ENCODE data around the gene PTGR3. TPM values are rescaled to one million over a fixed set of nuclear protein-coding genes. Genes with fewer than 3 reads are reported as not detected.

PTGR3 gene
- total RNA-seq, 1 experiment from 2014 or later: 8.2 TPM

DNA sequence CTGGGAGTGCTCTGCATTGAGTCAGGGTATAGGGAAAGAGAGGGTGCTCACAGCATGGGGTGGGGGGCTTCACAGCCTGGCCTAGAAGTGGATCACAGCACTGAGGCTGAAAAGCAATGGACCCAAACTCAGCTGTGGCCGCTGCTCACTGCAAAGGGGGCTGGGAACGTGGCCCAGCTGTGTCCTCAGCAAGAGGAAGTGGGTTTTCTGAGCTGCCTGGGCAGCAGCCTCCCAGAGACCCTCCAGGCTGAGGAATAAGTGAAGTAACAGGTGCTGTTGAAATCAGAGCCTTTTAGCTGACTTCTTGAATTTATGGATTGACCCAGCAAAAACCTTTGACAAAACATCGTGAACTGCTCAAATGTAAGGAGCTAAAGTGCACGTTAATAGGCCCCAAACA lies 35.2 kb downstream of the PTGR3 start:
- Histone ChIP-seq H3K27ac (ENCODE audit: low read length) (no peak overlapping the region), H3K4me2 (ENCODE audit: low read length) (no peak overlapping the region), H4K20me1 (ENCODE audit: low read length) (no peaks in the 10 kb centered on the region), H3K9me3 (ENCODE audit: low read length) (no peaks in the 10 kb centered on the region), H3K36me3 (ENCODE audit: low read depth, low read length) (no peaks in the 10 kb centered on the region), H3K9ac (ENCODE audit: low read length) (no peak overlapping the region), H3K9me2 (replicated peaks; ENCODE audit: low read length) (no peaks in the 10 kb centered on the region), H3K27me3 (ENCODE audit: low read length) (no peaks in the 10 kb centered on the region), H2AFZ (ENCODE audit: low read length) (no peak overlapping the region), H3K4me3 (ENCODE audit: low read length) (no peak overlapping the region), H3K4me1 (ENCODE audit: insufficient read depth, low read length) (no peaks in the 10 kb centered on the region), H3F3A (ENCODE audit: low read length, unreplicated experiment) (no peaks in the 10 kb centered on the region), H3K79me2 (ENCODE audit: low read length) (no peaks in the 10 kb centered on the region)
- ATAC-seq (no peak), DNase-seq (no peak)
- intact Hi-C loops (cut with micrococcal nuclease): no loop called here
- ChIA-PET POLR2A (ENCODE audit: unreplicated experiment) (no interaction called here), CTCF (no interaction called here)
- TF ChIP-seq, protein P1, sequence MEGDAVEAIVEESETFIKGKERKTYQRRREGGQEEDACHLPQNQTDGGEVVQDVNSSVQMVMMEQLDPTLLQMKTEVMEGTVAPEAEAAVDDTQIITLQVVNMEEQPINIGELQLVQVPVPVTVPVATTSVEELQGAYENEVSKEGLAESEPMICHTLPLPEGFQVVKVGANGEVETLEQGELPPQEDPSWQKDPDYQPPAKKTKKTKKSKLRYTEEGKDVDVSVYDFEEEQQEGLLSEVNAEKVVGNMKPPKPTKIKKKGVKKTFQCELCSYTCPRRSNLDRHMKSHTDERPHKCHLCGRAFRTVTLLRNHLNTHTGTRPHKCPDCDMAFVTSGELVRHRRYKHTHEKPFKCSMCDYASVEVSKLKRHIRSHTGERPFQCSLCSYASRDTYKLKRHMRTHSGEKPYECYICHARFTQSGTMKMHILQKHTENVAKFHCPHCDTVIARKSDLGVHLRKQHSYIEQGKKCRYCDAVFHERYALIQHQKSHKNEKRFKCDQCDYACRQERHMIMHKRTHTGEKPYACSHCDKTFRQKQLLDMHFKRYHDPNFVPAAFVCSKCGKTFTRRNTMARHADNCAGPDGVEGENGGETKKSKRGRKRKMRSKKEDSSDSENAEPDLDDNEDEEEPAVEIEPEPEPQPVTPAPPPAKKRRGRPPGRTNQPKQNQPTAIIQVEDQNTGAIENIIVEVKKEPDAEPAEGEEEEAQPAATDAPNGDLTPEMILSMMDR (conservative IDR thresholded peaks at IDR 0.05; ENCODE audit: low read depth, low read length): no peak
- TF ChIP-seq EZH2 (IDR thresholded peaks at IDR 0.05; ENCODE audit: low read length, unreplicated experiment): no peak
- no peak for TF ChIP-seq EZH2phosphoT487 (IDR thresholded peaks at IDR 0.05; ENCODE audit: borderline replicate concordance, low read length)
- BruUV-seq (replicated peaks): no TSS peak

GRCh38 chr18:75173125-75173432 lies 35.9 kb downstream of the PTGR3 start:
- CTCF ChIA-PET: no interaction called here
- Histone ChIP-seq H3K4me1 (ENCODE audit: insufficient read depth, low read length) (no peaks in the 10 kb centered on the region), H3K36me3 (ENCODE audit: low read depth, low read length) (no peaks in the 10 kb centered on the region), H2AFZ (ENCODE audit: low read length) (no peak overlapping the region), H3K4me2 (ENCODE audit: low read length) (no peak overlapping the region), H3K27me3 (ENCODE audit: low read length) (peaks cover 5% of the 10 kb centered on the region), H3K4me3 (ENCODE audit: low read length) (no peak overlapping the region), H3K9me2 (replicated peaks; ENCODE audit: low read length) (no peaks in the 10 kb centered on the region), H3K79me2 (ENCODE audit: low read length) (no peaks in the 10 kb centered on the region), H3K9me3 (ENCODE audit: low read length) (no peaks in the 10 kb centered on the region), H3F3A (ENCODE audit: low read length, unreplicated experiment) (no peaks in the 10 kb centered on the region), H4K20me1 (ENCODE audit: low read length) (no peaks in the 10 kb centered on the region), H3K9ac (ENCODE audit: low read length) (no peak overlapping the region), H3K27ac (ENCODE audit: low read length) (no peak overlapping the region)
- TF ChIP-seq, protein P1 (conservative IDR thresholded peaks at IDR 0.05; ENCODE audit: low read depth, low read length): peak; percentile 40; the same call in 1 of the 2 replicates
- no peak for TF ChIP-seq EZH2phosphoT487 (IDR thresholded peaks at IDR 0.05; ENCODE audit: borderline replicate concordance, low read length)
- no peak for TF ChIP-seq EZH2 (IDR thresholded peaks at IDR 0.05; ENCODE audit: low read length, unreplicated experiment)
- POLR2A ChIA-PET (ENCODE audit: unreplicated experiment): no interaction called here
- BruUV-seq (replicated peaks): no TSS peak
- DNase-seq (peak; percentile 11), ATAC-seq (peak; percentile 70)
- intact Hi-C loops (cut with micrococcal nuclease): no loop called here

DNA sequence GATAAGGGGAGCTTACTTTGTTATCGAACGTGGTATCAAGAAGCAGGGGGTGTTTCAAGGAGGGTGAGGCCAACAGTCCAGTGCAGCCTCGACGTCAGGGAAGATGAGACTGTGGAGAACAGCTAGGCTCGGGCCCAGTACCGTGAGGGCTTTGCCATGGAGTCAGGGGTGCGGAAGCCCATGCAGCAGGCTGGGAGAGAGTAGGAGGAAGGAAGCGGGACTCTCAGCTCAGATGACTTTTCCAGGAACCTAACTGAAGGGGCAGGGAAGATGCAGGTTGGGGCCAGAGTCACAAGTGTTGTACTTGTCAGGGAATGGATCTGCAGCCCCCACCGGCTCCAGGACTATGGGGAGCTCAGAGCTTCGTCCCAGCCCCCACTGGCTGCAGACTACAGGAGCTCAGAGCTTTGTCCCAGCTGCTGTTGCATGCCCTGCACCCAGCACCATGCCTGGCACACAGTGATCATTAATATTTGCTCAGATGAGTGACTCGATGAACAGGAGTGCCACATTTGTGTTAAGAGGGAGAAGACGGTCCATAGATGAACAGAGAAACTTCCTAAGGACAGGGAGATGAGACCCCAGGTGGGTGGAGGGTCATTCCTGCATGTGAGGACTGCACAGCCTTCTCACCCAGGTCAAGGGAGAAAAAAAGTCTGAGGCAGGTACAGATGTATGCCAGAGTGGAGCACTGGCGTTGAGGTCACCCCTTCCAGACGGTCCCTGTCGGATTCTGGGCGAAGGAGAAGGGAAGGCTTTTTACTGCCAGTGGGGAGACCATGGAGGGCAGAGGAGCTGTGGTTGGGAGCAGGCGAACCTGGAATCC lies 36.4 kb downstream of the PTGR3 start:
- Histone ChIP-seq H3K4me2 (ENCODE audit: low read length) (no peak overlapping the region), H3K9ac (ENCODE audit: low read length) (no peak overlapping the region), H3K9me2 (replicated peaks; ENCODE audit: low read length) (no peaks in the 10 kb centered on the region), H3K79me2 (ENCODE audit: low read length) (no peaks in the 10 kb centered on the region), H3K9me3 (ENCODE audit: low read length) (no peaks in the 10 kb centered on the region), H3F3A (ENCODE audit: low read length, unreplicated experiment) (no peaks in the 10 kb centered on the region), H3K27ac (ENCODE audit: low read length) (no peak overlapping the region), H2AFZ (ENCODE audit: low read length) (no peak overlapping the region), H3K36me3 (ENCODE audit: low read depth, low read length) (no peaks in the 10 kb centered on the region), H3K27me3 (ENCODE audit: low read length) (peaks cover 11% of the 10 kb centered on the region), H4K20me1 (ENCODE audit: low read length) (no peaks in the 10 kb centered on the region), H3K4me1 (ENCODE audit: insufficient read depth, low read length) (no peaks in the 10 kb centered on the region), H3K4me3 (ENCODE audit: low read length) (no peak overlapping the region)
- ChIA-PET POLR2A (ENCODE audit: unreplicated experiment) (no interaction called here), CTCF (no interaction called here)
- ATAC-seq: no peak
- intact Hi-C loops (cut with micrococcal nuclease): no loop called here
- TF ChIP-seq, protein P1 (conservative IDR thresholded peaks at IDR 0.05; ENCODE audit: low read depth, low read length): no peak
- TF ChIP-seq EZH2 (IDR thresholded peaks at IDR 0.05; ENCODE audit: low read length, unreplicated experiment) (no peak), EZH2phosphoT487 (IDR thresholded peaks at IDR 0.05; ENCODE audit: borderline replicate concordance, low read length) (no peak)
- no TSS peak for BruUV-seq (replicated peaks)
- DNase-seq: no peak
